ENCODE data around the gene MMADHC.

DNA sequence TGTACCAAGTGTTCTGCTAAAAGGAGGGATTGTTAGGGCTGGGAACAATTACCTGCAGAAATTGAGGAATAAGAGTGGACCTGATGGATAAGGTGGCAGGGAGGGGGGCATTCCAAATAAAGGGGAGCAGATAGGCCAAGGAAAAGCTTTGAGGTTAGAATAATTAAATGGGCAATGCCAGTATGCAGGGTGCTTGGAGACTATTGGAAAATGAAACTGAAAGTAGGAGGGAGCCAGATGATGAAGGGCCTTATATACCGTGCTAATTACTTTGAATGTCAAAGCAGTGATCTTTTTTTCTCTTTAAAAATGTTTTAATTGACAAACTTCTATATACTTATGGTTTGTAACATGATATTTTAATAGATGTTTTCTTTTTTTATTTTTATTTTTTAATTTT lies 42.9 kb downstream of the MMADHC start:
- TF ChIP-seq CTCF (IDR thresholded peaks at IDR 0.05 in 4 of 5, conservative IDR thresholded peaks at IDR 0.05 in 1 of 5) (no peak), POLR2A (IDR thresholded peaks at IDR 0.05) (no peak)

Data from gastrocnemius medialis (tissue), 4 donors.